ENCODE data around the gene FAM3C.

FAM3C gene

DNA sequence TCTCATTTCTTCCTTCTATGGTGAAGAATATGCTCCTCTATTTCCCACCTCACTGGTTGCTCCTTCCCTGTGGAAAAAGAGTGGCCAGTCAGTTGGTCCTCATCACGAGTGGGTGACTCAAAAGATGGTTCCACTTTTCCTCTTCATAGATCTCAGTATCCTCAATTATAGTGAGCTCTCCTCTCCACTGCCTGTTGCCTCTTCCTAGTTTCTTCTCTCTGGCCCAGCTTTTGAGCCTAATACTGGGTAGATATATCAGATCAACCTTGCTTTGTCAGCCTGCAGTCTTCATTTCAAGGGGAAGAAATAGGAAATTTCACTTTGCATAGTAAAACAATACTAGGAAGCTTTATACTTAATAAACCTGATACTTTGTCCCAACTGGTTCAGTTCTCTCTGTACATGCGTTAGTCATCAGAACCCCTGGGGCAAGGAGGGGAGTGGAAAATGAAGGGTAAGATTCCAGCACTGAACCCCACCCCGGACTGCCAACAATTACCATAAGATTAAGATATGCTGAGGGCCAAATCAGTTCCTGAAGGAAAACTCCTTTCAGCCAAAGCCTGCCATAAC lies 82.8 kb downstream of the FAM3C start:
- no peak overlapping the region for H3K27ac ChIP-seq (replicated peaks)
- no peak for DNase-seq (ENCODE audit: low read depth in 1 of 2, low spot score in 1 of 2)
- no peaks in the 10 kb centered on the region for H3K27me3 ChIP-seq (ENCODE audit: insufficient read depth, poor library complexity, severe bottlenecking)
- TF ChIP-seq, protein P1, sequence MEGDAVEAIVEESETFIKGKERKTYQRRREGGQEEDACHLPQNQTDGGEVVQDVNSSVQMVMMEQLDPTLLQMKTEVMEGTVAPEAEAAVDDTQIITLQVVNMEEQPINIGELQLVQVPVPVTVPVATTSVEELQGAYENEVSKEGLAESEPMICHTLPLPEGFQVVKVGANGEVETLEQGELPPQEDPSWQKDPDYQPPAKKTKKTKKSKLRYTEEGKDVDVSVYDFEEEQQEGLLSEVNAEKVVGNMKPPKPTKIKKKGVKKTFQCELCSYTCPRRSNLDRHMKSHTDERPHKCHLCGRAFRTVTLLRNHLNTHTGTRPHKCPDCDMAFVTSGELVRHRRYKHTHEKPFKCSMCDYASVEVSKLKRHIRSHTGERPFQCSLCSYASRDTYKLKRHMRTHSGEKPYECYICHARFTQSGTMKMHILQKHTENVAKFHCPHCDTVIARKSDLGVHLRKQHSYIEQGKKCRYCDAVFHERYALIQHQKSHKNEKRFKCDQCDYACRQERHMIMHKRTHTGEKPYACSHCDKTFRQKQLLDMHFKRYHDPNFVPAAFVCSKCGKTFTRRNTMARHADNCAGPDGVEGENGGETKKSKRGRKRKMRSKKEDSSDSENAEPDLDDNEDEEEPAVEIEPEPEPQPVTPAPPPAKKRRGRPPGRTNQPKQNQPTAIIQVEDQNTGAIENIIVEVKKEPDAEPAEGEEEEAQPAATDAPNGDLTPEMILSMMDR (IDR thresholded peaks at IDR 0.05; ENCODE audit: insufficient read depth, low read length), result no peak
- TF ChIP-seq, protein P2, sequence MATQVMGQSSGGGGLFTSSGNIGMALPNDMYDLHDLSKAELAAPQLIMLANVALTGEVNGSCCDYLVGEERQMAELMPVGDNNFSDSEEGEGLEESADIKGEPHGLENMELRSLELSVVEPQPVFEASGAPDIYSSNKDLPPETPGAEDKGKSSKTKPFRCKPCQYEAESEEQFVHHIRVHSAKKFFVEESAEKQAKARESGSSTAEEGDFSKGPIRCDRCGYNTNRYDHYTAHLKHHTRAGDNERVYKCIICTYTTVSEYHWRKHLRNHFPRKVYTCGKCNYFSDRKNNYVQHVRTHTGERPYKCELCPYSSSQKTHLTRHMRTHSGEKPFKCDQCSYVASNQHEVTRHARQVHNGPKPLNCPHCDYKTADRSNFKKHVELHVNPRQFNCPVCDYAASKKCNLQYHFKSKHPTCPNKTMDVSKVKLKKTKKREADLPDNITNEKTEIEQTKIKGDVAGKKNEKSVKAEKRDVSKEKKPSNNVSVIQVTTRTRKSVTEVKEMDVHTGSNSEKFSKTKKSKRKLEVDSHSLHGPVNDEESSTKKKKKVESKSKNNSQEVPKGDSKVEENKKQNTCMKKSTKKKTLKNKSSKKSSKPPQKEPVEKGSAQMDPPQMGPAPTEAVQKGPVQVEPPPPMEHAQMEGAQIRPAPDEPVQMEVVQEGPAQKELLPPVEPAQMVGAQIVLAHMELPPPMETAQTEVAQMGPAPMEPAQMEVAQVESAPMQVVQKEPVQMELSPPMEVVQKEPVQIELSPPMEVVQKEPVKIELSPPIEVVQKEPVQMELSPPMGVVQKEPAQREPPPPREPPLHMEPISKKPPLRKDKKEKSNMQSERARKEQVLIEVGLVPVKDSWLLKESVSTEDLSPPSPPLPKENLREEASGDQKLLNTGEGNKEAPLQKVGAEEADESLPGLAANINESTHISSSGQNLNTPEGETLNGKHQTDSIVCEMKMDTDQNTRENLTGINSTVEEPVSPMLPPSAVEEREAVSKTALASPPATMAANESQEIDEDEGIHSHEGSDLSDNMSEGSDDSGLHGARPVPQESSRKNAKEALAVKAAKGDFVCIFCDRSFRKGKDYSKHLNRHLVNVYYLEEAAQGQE (IDR thresholded peaks at IDR 0.05; ENCODE audit: insufficient replicate concordance, low read depth), result no peak
- TF ChIP-seq GABPA (IDR thresholded peaks at IDR 0.05; ENCODE audit: low read depth), result no peak
- no peak for TF ChIP-seq POLR2AphosphoS5 (IDR thresholded peaks at IDR 0.05; ENCODE audit: low read depth)
- TF ChIP-seq SPI1 (IDR thresholded peaks at IDR 0.05; ENCODE audit: borderline replicate concordance, low read depth), result no peak
- no peak overlapping the region for H3K4me3 ChIP-seq (replicated peaks; ENCODE audit: insufficient read depth, low read length)

DNA sequence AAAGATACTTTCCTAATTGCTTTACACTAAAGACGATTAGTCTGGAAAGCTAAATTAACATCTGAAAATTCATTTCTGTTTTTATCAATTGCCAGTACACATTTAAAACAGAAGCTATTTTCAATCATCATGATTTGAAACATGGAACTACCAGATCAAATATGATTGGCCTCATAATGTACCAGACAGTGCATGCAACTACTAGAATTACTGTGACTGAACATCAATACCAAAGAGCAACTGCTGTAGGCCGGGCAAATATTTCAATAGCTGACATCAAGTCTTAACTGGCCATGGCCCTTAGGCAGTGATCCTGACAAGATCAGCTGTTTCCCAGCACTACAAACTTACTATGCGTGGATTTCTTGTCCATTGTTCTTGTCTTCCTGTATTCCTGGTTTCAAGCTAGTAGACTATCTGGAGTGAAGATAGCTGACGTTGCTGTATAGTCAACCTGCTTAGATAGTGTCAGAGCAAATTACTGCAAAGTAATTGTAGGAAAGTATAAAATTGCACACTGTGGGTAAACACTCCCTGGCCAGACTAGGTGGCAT lies 89.0 kb downstream of the FAM3C start:
- Histone ChIP-seq H3K27ac (replicated peaks) (no peak overlapping the region), H3K27me3 (ENCODE audit: insufficient read depth, poor library complexity, severe bottlenecking) (no peaks in the 10 kb centered on the region), H3K4me3 (replicated peaks; ENCODE audit: insufficient read depth, low read length) (no peak overlapping the region)
- no peak for DNase-seq (ENCODE audit: low read depth in 1 of 2, low spot score in 1 of 2)
- TF ChIP-seq, protein P2 (IDR thresholded peaks at IDR 0.05; ENCODE audit: insufficient replicate concordance, low read depth), result no peak
- TF ChIP-seq POLR2AphosphoS5 (IDR thresholded peaks at IDR 0.05; ENCODE audit: low read depth) (no peak), GABPA (IDR thresholded peaks at IDR 0.05; ENCODE audit: low read depth) (no peak), SPI1 (IDR thresholded peaks at IDR 0.05; ENCODE audit: borderline replicate concordance, low read depth) (no peak)
- TF ChIP-seq, protein P1 (IDR thresholded peaks at IDR 0.05; ENCODE audit: insufficient read depth, low read length), result no peak

DNA sequence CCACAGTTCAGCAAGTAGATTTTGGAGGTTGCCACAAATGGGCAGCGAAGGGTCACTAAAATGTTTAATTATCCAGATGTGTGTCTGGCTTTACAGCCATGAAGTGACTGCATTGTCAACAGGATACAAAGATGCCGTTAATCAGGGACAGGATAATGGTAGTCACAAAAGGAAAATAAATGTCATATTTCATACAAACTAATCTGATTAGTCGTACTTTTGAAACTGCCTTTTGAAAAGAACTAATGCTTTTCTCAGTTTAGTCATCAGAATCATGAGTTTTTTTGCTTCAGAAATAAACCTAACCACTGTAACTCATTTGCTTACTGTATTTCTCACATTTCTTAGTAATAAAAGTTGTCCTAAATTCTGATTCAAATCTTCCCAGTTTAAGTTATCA lies 89.5 kb downstream of the FAM3C start:
- no peak for TF ChIP-seq SPI1 (IDR thresholded peaks at IDR 0.05; ENCODE audit: borderline replicate concordance, low read depth)
- TF ChIP-seq, protein P2 (IDR thresholded peaks at IDR 0.05; ENCODE audit: insufficient replicate concordance, low read depth), result no peak
- TF ChIP-seq, protein P1 (IDR thresholded peaks at IDR 0.05; ENCODE audit: insufficient read depth, low read length), result no peak
- no peak for TF ChIP-seq POLR2AphosphoS5 (IDR thresholded peaks at IDR 0.05; ENCODE audit: low read depth)
- TF ChIP-seq GABPA (IDR thresholded peaks at IDR 0.05; ENCODE audit: low read depth), result no peak
- Histone ChIP-seq H3K27ac (replicated peaks) (no peak overlapping the region), H3K4me3 (replicated peaks; ENCODE audit: insufficient read depth, low read length) (no peak overlapping the region), H3K27me3 (ENCODE audit: insufficient read depth, poor library complexity, severe bottlenecking) (no peaks in the 10 kb centered on the region)
- DNase-seq (ENCODE audit: low read depth in 1 of 2, low spot score in 1 of 2), result no peak
